Measurements from ENCODE around the gene NRARP. TPM values are rescaled to one million over a fixed set of nuclear protein-coding genes. Genes with fewer than 3 reads are reported as not detected.
A peak's percentile ranks its signal among the peaks of the same experiment; 100 is the strongest.
"Not testable (repeated sequence)": the region's sequence is repeated elsewhere in the genome, so short reads cannot be mapped to it uniquely, and the experiment has no call there.

The NRARP gene
- polyA plus RNA-seq, 1 experiment, result 0.22 TPM

DNA sequence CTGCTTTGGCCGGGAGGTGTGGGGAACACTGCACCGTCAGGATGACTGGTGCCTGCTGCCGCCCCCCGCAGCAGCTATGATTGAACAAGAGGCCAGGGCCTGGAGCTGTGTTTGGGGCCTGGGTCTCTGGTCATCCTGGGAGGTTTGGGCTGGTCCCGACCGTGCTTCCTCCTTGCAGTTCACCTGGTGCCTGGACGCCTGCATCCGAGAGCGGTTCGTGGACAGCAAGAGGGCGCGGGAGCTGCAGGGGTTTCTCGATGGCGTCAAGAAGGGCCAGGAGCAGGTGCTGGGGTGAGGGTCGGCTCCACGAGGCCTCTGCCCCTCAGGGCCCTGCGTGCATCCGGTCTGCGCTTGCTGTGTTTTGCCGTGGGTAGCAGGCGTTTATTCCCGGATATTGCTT, 38.0 kb downstream of the NRARP start:
- H3K27me3 ChIP-seq (ENCODE audit: control insufficient read depth, insufficient read depth, low read length), result no peaks in the 10 kb centered on the region
- no peak overlapping the region for H3K27ac ChIP-seq (ENCODE audit: low read depth, low read length)
- ChIA-PET CTCF (interaction anchor here (0.6 kb wide), 1 partner anchor 41 kb away, joined by 12 read pairs; no protein-coding TSS in a partner anchor), POLR2A (no interaction called here)
- TF ChIP-seq, protein P1, sequence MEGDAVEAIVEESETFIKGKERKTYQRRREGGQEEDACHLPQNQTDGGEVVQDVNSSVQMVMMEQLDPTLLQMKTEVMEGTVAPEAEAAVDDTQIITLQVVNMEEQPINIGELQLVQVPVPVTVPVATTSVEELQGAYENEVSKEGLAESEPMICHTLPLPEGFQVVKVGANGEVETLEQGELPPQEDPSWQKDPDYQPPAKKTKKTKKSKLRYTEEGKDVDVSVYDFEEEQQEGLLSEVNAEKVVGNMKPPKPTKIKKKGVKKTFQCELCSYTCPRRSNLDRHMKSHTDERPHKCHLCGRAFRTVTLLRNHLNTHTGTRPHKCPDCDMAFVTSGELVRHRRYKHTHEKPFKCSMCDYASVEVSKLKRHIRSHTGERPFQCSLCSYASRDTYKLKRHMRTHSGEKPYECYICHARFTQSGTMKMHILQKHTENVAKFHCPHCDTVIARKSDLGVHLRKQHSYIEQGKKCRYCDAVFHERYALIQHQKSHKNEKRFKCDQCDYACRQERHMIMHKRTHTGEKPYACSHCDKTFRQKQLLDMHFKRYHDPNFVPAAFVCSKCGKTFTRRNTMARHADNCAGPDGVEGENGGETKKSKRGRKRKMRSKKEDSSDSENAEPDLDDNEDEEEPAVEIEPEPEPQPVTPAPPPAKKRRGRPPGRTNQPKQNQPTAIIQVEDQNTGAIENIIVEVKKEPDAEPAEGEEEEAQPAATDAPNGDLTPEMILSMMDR (IDR thresholded peaks at IDR 0.05; ENCODE audit: low read depth, low read length), result no peak
- no peak for DNase-seq (ENCODE audit: low read depth, low spot score)
- H3K9me3 ChIP-seq (ENCODE audit: control insufficient read depth, insufficient read depth, low read length), result no peaks in the 10 kb centered on the region; the same call in 1 of the 2 replicates
- no peak overlapping the region for H3K4me3 ChIP-seq (ENCODE audit: low read depth, low read length)

DNA sequence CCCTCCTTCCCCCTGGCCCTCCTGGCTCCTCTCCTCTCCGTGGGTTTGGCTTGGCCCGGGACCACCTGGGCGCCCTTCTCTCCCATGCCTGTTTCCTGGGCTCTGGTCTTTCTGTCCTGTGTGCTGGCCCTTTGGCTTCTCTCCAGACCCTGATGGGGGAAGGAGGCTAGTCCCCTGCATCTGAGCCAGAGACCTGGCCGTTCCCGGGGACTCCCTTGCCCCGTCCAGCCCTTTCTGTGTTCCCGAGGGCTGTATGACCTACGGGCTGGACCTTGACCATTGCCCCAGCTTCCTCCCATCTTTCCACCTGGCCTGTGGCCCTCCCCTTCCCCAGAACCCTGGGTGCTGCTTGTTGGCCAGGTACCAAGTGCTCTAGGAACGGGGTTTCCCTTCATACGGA, 38.6 kb downstream of the NRARP start:
- no peak for DNase-seq (ENCODE audit: low read depth, low spot score)
- no peaks in the 10 kb centered on the region; the same call in 1 of the 2 replicates for H3K9me3 ChIP-seq (ENCODE audit: control insufficient read depth, insufficient read depth, low read length)
- no peak overlapping the region for H3K27ac ChIP-seq (ENCODE audit: low read depth, low read length)
- H3K4me3 ChIP-seq (ENCODE audit: low read depth, low read length), result no peak overlapping the region
- TF ChIP-seq, protein P1 (IDR thresholded peaks at IDR 0.05; ENCODE audit: low read depth, low read length), result no peak
- ChIA-PET POLR2A (no interaction called here), CTCF (no interaction called here)
- no peaks in the 10 kb centered on the region for H3K27me3 ChIP-seq (ENCODE audit: control insufficient read depth, insufficient read depth, low read length)

DNA sequence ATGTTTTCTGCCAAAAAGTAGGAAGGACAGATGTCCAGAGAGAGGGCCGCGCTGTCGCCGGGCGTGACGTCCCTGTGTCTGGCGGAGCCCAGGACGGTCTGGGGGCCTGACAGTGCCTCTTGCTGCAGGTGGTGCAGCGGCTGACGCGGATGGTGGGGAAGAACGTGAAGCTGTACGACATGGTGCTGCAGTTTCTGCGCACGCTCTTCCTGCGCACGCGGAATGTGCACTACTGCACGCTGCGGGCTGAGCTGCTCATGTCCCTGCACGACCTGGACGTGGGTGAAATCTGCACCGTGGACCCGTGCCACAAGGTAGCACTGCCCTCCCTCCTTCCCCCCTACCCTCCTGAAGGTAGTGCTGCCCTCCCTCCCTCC, 39.2 kb downstream of the NRARP start:
- ChIA-PET CTCF (no interaction called here), POLR2A (no interaction called here)
- Histone ChIP-seq H3K27ac (ENCODE audit: low read depth, low read length) (no peak overlapping the region), H3K27me3 (ENCODE audit: control insufficient read depth, insufficient read depth, low read length) (no peaks in the 10 kb centered on the region), H3K9me3 (ENCODE audit: control insufficient read depth, insufficient read depth, low read length) (no peaks in the 10 kb centered on the region; the same call in 1 of the 2 replicates), H3K4me3 (ENCODE audit: low read depth, low read length) (no peak overlapping the region)
- TF ChIP-seq, protein P1 (IDR thresholded peaks at IDR 0.05; ENCODE audit: low read depth, low read length), result no peak
- no peak for DNase-seq (ENCODE audit: low read depth, low spot score)

DNA sequence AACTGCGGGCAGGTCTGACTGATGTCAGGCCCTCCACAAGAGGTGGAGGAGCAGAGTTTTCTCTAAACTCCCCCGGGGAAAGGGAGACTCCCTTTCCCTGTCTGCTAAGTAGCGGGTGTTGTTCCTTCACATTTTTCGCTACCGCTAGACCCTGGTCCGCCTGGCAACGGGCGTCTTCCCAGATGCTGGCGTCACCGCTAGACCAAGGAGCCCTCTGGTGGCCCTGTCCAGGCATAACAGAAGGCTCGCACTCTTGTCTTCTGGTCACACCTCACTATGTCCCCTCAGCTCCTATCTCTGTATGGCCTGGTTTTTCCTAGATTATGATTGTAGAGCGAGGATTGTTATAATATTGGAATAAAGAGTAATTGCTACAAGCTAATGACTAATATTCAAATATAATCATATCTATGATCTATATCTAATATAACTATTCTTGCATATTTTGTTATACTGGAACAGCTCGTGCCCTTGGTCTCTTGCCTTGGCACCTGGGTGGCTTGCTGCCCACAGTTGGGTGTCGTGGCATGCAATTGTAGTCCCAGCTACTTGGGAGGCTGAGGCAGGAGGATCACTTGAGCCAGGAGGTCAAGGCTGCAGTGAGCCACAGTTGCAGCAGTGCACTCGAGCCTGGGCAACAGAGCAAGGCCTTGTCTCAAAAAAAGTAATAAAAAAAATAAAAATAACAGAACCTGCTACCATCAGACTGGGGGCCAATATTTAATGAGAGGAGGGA, 39.7 kb downstream of the NRARP start:
- TF ChIP-seq, protein P1 (IDR thresholded peaks at IDR 0.05; ENCODE audit: low read depth, low read length), result peak; percentile 42; the same call in 1 of the 2 replicates
- not testable (repeated sequence) for DNase-seq (ENCODE audit: low read depth, low spot score); H3K27ac ChIP-seq (ENCODE audit: low read depth, low read length); H3K9me3 ChIP-seq (ENCODE audit: control insufficient read depth, insufficient read depth, low read length); H3K27me3 ChIP-seq (ENCODE audit: control insufficient read depth, insufficient read depth, low read length); H3K4me3 ChIP-seq (ENCODE audit: low read depth, low read length)
- ChIA-PET CTCF (interaction anchor here (1.0 kb wide), 1 partner anchor 26 kb away, joined by 3 read pairs; no protein-coding TSS in a partner anchor), POLR2A (interaction anchor here (2.4 kb wide), 1 partner anchor 22 kb away, joined by 14 read pairs; the partner anchor contains the start of gene TUBB4B)

DNA sequence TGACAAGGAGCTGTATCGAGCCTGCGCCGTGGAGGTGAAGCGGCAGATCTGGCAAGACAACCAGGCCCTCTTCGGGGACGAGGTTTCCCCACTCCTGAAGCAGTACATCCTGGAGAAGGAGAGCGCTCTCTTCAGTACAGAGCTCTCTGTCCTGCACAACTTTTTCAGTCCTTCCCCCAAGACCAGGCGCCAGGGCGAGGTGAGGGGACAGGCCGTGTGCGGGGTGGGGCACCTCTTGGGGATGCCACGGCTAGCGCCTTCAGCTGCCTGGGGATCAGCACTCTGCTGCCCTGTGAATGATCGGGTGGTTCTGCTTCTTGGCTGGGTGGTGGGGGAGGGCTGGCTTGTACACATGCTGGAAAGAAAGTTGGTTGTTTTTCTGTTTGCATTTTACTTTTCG, 45.2 kb downstream of the NRARP start:
- Histone ChIP-seq H3K27ac (ENCODE audit: low read depth, low read length) (no peak overlapping the region), H3K9me3 (ENCODE audit: control insufficient read depth, insufficient read depth, low read length) (no peaks in the 10 kb centered on the region; the same call in 1 of the 2 replicates), H3K4me3 (ENCODE audit: low read depth, low read length) (peak overlapping the region; percentile 96), H3K27me3 (ENCODE audit: control insufficient read depth, insufficient read depth, low read length) (no peaks in the 10 kb centered on the region)
- TF ChIP-seq, protein P1 (IDR thresholded peaks at IDR 0.05; ENCODE audit: low read depth, low read length), result no peak
- ChIA-PET CTCF (interaction anchor here (1.3 to 1.7 kb wide), 2 partner anchors 20 to 166 kb away, joined by 3 to 7 read pairs; partner anchors contain the start of gene EXD3), POLR2A (interaction anchor here (0.8 to 8.8 kb wide), 3 partner anchors 9 to 166 kb away, joined by 3 to 146 read pairs (median 3); partner anchors contain the start of genes EXD3, NOXA1 and TUBB4B)
- no peak for DNase-seq (ENCODE audit: low read depth, low spot score)

Measured in AG04450 (cell line).